HL-60 (cell line): Measurements from ENCODE around the gene ACACB.

Experiments used
- POLR2AphosphoS5 ChIP-seq: IDR thresholded peaks from 2 replicates; pipeline ENCODE4 v1.6.1; 2012; ENCODE audit warnings: low read depth
- TF ChIP-seq, protein P1 (sequence below): IDR thresholded peaks from one replicate; pipeline ENCODE4 v1.5.1; 2011; ENCODE audit warnings: low read length, control low read depth, inconsistent platforms; ENCODE audit not compliant: insufficient read depth
- TF ChIP-seq, protein P2 (sequence below): IDR thresholded peaks from 2 replicates; pipeline ENCODE4 v1.6.1; 2012; ENCODE audit warnings: low read depth; ENCODE audit not compliant: insufficient replicate concordance

DNA sequence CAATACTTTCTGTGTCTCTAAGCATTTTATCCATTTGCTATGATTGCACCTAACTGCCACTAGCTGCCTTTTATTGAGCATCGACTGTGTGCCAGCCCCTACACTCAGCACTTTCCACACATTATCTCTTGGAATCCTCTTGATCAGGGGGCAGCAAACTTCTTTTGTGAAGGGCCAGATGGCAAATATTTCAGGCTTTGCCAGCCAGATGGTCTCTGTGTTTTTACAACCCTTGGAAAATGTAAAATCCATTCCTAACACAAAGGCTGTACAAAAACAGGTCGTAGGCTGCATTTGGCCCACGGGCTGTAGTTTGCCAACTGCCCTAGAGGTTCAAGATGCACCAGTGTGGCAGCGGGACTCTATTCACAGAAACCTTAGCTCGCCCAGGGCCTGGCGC lies 173.2 kb downstream of the ACACB start:
- TF ChIP-seq, protein P1, sequence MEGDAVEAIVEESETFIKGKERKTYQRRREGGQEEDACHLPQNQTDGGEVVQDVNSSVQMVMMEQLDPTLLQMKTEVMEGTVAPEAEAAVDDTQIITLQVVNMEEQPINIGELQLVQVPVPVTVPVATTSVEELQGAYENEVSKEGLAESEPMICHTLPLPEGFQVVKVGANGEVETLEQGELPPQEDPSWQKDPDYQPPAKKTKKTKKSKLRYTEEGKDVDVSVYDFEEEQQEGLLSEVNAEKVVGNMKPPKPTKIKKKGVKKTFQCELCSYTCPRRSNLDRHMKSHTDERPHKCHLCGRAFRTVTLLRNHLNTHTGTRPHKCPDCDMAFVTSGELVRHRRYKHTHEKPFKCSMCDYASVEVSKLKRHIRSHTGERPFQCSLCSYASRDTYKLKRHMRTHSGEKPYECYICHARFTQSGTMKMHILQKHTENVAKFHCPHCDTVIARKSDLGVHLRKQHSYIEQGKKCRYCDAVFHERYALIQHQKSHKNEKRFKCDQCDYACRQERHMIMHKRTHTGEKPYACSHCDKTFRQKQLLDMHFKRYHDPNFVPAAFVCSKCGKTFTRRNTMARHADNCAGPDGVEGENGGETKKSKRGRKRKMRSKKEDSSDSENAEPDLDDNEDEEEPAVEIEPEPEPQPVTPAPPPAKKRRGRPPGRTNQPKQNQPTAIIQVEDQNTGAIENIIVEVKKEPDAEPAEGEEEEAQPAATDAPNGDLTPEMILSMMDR, result no peak
- TF ChIP-seq, protein P2, sequence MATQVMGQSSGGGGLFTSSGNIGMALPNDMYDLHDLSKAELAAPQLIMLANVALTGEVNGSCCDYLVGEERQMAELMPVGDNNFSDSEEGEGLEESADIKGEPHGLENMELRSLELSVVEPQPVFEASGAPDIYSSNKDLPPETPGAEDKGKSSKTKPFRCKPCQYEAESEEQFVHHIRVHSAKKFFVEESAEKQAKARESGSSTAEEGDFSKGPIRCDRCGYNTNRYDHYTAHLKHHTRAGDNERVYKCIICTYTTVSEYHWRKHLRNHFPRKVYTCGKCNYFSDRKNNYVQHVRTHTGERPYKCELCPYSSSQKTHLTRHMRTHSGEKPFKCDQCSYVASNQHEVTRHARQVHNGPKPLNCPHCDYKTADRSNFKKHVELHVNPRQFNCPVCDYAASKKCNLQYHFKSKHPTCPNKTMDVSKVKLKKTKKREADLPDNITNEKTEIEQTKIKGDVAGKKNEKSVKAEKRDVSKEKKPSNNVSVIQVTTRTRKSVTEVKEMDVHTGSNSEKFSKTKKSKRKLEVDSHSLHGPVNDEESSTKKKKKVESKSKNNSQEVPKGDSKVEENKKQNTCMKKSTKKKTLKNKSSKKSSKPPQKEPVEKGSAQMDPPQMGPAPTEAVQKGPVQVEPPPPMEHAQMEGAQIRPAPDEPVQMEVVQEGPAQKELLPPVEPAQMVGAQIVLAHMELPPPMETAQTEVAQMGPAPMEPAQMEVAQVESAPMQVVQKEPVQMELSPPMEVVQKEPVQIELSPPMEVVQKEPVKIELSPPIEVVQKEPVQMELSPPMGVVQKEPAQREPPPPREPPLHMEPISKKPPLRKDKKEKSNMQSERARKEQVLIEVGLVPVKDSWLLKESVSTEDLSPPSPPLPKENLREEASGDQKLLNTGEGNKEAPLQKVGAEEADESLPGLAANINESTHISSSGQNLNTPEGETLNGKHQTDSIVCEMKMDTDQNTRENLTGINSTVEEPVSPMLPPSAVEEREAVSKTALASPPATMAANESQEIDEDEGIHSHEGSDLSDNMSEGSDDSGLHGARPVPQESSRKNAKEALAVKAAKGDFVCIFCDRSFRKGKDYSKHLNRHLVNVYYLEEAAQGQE, result no peak
- no peak for TF ChIP-seq POLR2AphosphoS5
